DOHH2 (cell line): ENCODE data around the gene DEFB121.
"Not testable (repeated sequence)": the region's sequence is repeated elsewhere in the genome, so short reads cannot be mapped to it uniquely, and the experiment has no call there.

Experiments
- EZH2phosphoT487 ChIP-seq: fragments of 200-600 bp; sonication (generic); IDR thresholded peaks from 2 replicates; pipeline ENCODE4 v1.6.1; 2017; ENCODE audit warnings: borderline replicate concordance, mild to moderate bottlenecking, antibody characterized with exemption, low read length, moderate library complexity, mixed read lengths
- TF ChIP-seq, protein P1 (sequence below): fragments of 200-600 bp; sonication (generic); IDR thresholded peaks from one replicate; pipeline ENCODE4 v1.5.1; 2014; ENCODE audit warnings: antibody characterized with exemption, mild to moderate bottlenecking, low read depth, low read length; ENCODE audit not compliant: poor library complexity, severe bottlenecking

DNA sequence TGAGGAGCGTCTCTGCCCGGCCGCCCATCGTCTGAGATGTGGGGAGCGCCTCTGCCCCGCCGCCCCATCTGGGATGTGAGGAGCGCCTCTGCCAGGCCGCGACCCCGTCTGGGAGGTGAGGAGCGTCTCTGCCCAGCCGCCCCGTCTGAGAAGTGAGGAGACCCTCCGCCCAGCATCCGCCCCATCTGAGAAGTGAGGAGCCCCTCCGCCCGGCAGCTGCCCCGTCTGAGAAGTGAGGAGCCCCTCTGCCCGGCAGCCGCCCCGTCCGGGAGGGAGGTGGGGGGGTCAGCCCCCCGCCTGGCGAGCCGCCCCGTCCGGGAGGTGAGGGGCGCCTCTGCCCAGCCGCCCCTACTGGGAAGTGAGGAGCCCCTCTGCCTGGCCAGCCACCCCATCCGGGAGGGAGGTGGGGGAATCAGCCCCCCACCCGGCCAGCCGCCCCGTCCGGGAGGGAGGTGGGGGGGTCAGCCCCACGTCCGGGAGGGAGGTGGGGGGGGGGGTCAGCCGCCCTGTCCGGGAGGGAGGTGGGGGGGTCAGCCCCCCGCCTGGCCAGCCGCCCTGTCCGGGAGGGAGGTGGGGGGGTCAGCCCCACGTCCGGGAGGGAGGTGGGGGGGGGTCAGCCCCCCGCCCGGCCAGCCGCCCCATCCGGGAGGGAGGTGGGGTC, 21.0 kb upstream of the DEFB121 start:
- TF ChIP-seq, protein P1, sequence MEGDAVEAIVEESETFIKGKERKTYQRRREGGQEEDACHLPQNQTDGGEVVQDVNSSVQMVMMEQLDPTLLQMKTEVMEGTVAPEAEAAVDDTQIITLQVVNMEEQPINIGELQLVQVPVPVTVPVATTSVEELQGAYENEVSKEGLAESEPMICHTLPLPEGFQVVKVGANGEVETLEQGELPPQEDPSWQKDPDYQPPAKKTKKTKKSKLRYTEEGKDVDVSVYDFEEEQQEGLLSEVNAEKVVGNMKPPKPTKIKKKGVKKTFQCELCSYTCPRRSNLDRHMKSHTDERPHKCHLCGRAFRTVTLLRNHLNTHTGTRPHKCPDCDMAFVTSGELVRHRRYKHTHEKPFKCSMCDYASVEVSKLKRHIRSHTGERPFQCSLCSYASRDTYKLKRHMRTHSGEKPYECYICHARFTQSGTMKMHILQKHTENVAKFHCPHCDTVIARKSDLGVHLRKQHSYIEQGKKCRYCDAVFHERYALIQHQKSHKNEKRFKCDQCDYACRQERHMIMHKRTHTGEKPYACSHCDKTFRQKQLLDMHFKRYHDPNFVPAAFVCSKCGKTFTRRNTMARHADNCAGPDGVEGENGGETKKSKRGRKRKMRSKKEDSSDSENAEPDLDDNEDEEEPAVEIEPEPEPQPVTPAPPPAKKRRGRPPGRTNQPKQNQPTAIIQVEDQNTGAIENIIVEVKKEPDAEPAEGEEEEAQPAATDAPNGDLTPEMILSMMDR: not testable (repeated sequence)
- not testable (repeated sequence) for TF ChIP-seq EZH2phosphoT487
